Measurements from ENCODE around the gene PHYKPL. TPM values are rescaled to one million over a fixed set of nuclear protein-coding genes. Genes with fewer than 3 reads are reported as not detected.

Gene PHYKPL
- total and polyA plus RNA-seq, 2 of the 13 experiments (the other 11 are each of a cell fraction or from before 2014, with no cell fraction given), result 18.0 to 78.6 TPM

GRCh38 chr5:178279723-178280438 is 47.3 kb upstream of the PHYKPL start (continued):
- TF ChIP-seq KDM5A (IDR thresholded peaks at IDR 0.05; ENCODE audit: borderline replicate concordance, low read length) (no peak), NFIC (IDR thresholded peaks at IDR 0.05; ENCODE audit: low read length) (no peak), ZNF337 (CRISPR knock-in tag; IDR thresholded peaks at IDR 0.05; ENCODE audit: borderline replicate concordance, low read depth) (0 out of 2 replicates have a peak, but pooled peaks have one; percentile 75), ZNF350 (CRISPR knock-in tag; IDR thresholded peaks at IDR 0.05; ENCODE audit: borderline replicate concordance, low read depth) (peak; percentile 42; the same call in 1 of the 2 replicates), ZNF326 (CRISPR knock-in tag; IDR thresholded peaks at IDR 0.05; ENCODE audit: borderline replicate concordance) (no peak), BCL3 (CRISPR knock-in tag; IDR thresholded peaks at IDR 0.05) (peak; percentile 45; the same call in 1 of the 2 replicates), MAZ (IDR thresholded peaks at IDR 0.05; ENCODE audit: borderline replicate concordance, low read depth, low read length) (no peak), MAZ (CRISPR knock-in tag; IDR thresholded peaks at IDR 0.05; ENCODE audit: low read depth) (peak; percentile 72; the same call in 1 of the 2 replicates), HMGXB4 (CRISPR knock-in tag; IDR thresholded peaks at IDR 0.05; ENCODE audit: borderline replicate concordance in 1 of 2, low read depth in 1 of 2) (peak in 1 of 2 experiments; percentile 58; a peak in 1 of 4 replicates), ATF3 (CRISPR knock-in tag; IDR thresholded peaks at IDR 0.05) (0 out of 2 replicates have a peak, but pooled peaks have one; percentile 25), ZNF274 (CRISPR knock-in tag; IDR thresholded peaks at IDR 0.05) (0 out of 2 replicates have a peak, but pooled peaks have one; percentile 60), FOXC1 (CRISPR knock-in tag; IDR thresholded peaks at IDR 0.05; ENCODE audit: borderline replicate concordance) (peak; percentile 61; the same call in 1 of the 2 replicates), PAF1 (CRISPR knock-in tag; IDR thresholded peaks at IDR 0.05) (no peak), ZNF20 (CRISPR knock-in tag; IDR thresholded peaks at IDR 0.05) (no peak), ARID5B (CRISPR knock-in tag; IDR thresholded peaks at IDR 0.05) (peak; percentile 51; the same call in 1 of the 2 replicates), TFDP1 (CRISPR knock-in tag; IDR thresholded peaks at IDR 0.05; ENCODE audit: borderline replicate concordance) (peak; percentile 69; the same call in 1 of the 2 replicates), SKI (IDR thresholded peaks at IDR 0.05; ENCODE audit: partially characterized antibody) (no peak), ZNF547 (CRISPR knock-in tag; IDR thresholded peaks at IDR 0.05) (peak; percentile 67; the same call in 1 of the 2 replicates)
